GM18873 (cell line): ENCODE data around the gene PDHB.

ENCODE experiments used
- ATAC-seq: cut with Tn5 transposase; IDR thresholded peaks from one replicate; pipeline ENCODE4 v1.9.1; 2021; ENCODE audit warnings: mild to moderate bottlenecking, moderate library complexity, moderate number of reproducible peaks; ENCODE audit not compliant: unreplicated experiment, low FRiP score

The PDHB gene

DNA sequence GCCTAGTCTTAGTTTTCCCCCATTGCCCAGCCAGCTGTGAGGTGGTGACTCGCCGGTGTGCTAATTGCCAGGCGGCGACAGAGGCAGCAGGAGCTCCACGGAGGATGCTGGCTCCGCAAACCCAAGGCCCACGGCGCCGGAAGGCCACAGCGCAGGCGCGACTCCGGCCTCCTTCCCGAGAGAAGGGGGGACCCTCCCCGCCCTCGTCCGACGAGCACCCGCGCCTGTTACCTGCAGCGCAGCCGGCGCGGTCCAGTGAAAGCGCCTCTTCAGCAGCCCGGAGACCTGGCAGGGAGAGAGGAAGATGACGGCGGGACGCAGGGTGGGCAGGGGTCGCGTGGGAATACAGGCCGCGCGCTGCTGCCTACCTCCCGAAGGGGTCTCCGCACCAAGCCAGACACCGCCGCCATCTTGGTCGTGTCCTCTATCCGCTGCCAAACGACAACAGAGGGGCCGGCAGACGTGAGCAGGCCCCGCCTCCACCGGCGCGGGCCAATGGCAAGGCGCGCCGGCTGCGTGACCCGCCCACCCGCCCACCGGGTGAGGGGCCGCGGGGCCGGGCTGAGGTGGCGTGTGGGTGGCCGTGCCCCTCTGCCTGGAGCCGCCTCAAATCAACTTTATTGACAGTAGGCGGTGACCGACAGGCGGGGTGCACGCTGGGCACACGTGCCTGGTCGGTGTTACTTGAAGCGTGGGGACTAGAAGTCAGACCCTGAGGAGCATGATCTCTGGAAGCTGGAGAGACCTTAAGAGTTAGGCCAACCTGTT, at the start of gene PDHB:
Gene PDHB, minus strand, starts transcription at position 433 of the 768 bp plus-strand sequence. Its CDS starts 23 bp downstream, at position 410.
- peak; percentile 83 for ATAC-seq

DNA sequence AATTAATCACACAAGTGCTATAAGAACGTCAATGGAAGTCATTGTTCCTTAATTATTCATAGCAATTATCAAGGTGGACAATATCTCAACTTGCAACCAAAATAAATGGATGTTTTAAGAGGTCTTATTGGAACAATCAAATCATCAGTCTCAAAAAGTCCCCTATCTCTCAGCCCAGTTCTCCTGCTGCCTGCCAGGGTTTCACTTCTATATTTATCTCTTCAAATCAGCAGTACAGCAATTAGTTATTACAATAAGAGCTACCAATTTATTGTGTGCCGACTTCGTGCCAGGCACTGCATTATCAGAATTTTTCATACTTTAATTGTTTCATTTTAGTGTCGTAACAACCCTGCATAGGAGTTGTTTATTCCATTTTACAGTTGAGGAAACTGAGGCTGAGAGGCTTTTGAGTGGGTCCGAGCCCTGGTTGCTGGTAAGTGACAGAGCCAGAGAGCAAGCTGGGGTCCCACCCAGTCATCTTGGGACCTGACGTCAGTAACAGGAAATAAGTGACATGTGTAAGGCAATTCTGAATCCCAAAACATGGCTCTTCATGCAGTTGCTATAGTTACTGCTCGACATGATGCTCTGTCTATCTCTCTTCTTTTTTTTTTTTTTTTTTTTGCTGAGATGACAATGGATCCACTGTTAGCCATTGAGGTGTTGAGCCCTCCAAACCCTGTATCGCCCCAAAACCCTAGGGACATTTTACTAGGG, 49.4 kb upstream of the PDHB start:
- ATAC-seq = no peak

- no peak for ATAC-seq
Observed at GRCh38 chr3:58480309-58480708, 46.7 kb upstream of the PDHB start.

DNA sequence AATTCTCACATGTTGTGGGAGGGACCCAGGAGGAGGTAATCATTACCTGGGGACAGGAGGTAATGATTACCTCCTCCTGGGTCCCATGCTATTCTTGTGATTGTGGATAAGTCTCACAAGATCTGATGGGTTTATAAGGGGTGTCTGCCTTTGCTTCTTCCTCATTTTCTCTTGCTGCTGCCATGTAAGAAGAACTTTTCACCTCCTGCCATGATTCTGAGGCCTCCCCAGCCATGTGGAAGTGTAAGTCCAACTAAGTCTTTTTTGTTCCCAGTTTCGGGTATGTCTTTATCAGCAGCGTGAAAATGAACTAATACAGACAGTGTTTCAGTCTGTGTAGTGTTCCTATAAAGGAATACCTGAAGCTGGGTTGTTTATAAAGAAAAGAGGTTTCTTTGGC, 45.1 kb upstream of the PDHB start:
- ATAC-seq = no peak

DNA sequence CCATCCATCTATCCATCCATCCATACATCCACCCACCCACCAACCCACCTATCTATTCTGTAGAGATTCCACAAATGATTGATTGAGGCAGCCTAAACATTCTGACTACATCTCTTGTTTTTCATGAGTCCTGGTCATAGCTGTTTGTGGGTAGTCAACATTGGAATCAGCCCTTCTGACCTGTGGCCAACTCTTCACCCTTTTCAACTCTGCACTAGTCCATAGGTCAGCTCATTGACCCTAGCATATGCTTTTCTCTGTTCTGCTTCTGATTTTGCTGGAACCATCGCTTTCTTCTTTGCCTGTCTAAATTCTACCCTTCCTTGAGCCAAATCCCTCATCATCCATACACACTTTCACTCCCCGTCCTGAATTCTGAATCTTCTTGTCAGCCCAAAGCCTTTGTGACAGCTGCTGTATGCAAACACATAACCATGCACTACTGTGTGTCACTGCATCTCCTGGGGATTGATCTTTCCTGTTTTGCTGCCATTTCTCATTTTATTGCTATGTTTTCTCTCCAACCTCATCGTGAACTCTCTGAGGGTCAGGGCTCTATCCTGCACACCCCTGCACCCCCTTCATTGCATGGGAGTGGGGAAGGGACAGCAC, 41.4 kb upstream of the PDHB start:
- no peak for ATAC-seq

DNA sequence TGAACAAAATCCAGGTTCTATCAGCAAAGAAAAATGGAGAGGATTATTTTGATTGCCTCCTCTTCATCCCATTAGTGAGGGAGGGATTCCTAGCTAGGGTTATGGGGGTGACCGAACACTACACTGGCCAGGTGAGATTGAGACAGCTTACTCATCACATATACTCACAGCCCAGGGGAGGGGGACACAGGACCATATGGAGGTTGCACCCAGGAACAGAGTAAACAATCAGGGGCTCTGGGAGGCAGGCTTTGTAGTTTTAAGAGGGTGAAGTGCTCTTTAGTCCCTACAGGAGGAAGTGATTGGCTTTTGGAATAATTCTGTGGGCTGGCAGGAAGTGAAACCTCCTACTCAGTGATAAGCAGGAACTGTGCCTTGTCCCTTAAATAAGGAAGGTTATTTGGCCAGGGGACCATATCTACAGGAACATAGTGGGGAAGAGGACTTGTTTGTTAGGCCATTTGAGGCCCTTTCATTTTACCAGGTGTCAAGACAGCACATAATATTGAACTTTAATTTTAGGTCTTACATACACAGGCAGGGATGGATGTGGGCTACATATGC, 40.8 kb upstream of the PDHB start:
- no peak for ATAC-seq

- no peak for ATAC-seq
Observed at GRCh38 chr3:58473275-58473674, 39.6 kb upstream of the PDHB start.

GRCh38 chr3:58471025-58471887, 37.6 kb upstream of the PDHB start:
- no peak for ATAC-seq

GRCh38 chr3:58470363-58471024, 36.9 kb upstream of the PDHB start:
- no peak for ATAC-seq

- no peak for ATAC-seq
Observed at GRCh38 chr3:58469096-58469495, 35.5 kb upstream of the PDHB start.

GRCh38 chr3:58466899-58467563, 33.4 kb upstream of the PDHB start:
- ATAC-seq = no peak

GRCh38 chr3:58464866-58465265, 31.2 kb upstream of the PDHB start:
- ATAC-seq = no peak

- ATAC-seq = no peak
Observed at GRCh38 chr3:58463942-58464271, 30.3 kb upstream of the PDHB start.

DNA sequence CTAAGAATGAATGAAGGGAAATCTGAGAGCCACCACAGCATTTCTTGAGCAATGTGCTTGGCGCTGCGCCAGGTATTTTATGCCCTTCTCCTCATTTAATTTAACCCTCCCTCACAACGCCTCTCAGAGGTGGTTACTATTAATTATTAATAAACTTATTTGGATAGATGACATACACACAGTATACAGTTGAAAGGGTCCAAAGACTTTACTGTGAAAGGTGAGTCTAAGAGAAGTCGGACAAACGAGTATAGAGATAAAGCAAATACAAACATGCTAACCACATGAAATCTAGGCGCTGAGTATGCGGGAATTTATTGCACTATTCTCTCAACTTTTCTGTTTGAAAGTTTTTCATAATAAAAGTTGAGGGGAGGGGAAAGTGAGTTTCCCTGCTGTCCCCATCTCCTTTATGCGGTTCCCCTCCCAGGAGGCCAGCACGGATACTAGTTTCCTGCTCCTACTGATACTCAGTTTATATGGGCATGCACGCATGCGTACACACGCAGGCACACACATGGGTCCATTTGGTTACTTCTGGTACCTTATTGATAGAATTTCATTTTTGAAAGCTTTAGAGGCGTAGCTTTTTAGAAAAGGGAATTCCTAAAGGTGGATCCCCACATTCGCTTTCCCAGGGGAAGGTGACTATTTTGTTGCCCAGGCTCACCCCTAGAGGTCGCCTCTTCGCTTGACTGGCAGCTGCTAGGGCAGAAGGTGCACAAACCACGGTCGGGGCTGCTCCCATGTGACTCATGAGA, 29.7 kb upstream of the PDHB start:
- no peak for ATAC-seq

GRCh38 chr3:58462829-58463180, 29.2 kb upstream of the PDHB start:
- no peak for ATAC-seq

DNA sequence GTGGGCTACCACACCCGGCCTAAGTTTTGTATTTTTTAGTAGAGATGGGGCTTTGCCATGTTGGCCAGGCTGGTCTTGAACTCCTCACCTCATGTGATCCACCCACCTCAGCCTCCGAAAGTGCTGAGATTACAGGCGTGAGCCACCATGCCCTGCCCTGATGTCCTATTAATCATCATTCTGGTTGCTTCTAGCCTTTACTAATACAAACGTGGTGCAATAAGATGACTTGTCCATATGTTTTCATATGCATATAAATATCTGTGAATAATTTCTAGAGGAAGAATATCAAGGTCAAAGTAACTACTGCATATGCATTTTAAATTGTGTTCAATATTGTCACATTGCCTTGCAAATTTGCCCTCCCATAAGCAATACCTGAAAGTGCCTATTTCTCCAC, 25.5 kb upstream of the PDHB start:
- no peak for ATAC-seq

GRCh38 chr3:58452176-58452575, 18.5 kb upstream of the PDHB start:
- no peak for ATAC-seq

- ATAC-seq = no peak
Observed at GRCh38 chr3:58441514-58442450, 8.2 kb upstream of the PDHB start.
